HepG2 (cell line): ENCODE results near the gene THRA. TPM values are rescaled to one million over a fixed set of nuclear protein-coding genes. Genes with fewer than 3 reads are reported as not detected.

ENCODE experiments used
- EZH2 ChIP-seq: conservative IDR thresholded peaks from 2 replicates; pipeline ENCODE4 v1.6.1; 2012; ENCODE audit warnings: mild to moderate bottlenecking, low read depth, low read length, moderate library complexity
- GTF2F1 ChIP-seq: fragments of 150-350 bp; IDR thresholded peaks from 2 replicates; pipeline ENCODE4 v1.6.1; 2014; ENCODE audit warnings: low read length
- NONO ChIP-seq, 2 experiments: fragments of 450-650 bp in 1 of 2; sonication (generic) in 1 of 2; formaldehyde crosslinking in 1 of 2; IDR thresholded peaks in 1 of 2; conservative IDR thresholded peaks in 1 of 2; 2 replicates each; pipeline versions ENCODE4 v1.6.1 to v1.8.0; 2017 to 2022; ENCODE audit warnings: mild to moderate bottlenecking in 1 of 2, missing genetic modification reagents in 1 of 2, moderate library complexity in 1 of 2
- NR1H2 ChIP-seq: sonication (generic); formaldehyde crosslinking; IDR thresholded peaks from 2 replicates; pipeline ENCODE4 v1.8.1; 2022; ENCODE audit warnings: low read depth, missing genetic modification reagents, borderline replicate concordance
- PRDM15 ChIP-seq: sonication (generic); formaldehyde crosslinking; IDR thresholded peaks from 2 replicates; pipeline ENCODE4 v1.4.0; 2020; ENCODE audit warnings: missing genetic modification reagents
- YEATS4 ChIP-seq: sonication (generic); formaldehyde crosslinking; IDR thresholded peaks from 2 replicates; pipeline ENCODE4 v1.4.0; 2020; ENCODE audit warnings: missing genetic modification reagents, borderline replicate concordance
- ZBTB7B ChIP-seq: sonication (generic); formaldehyde crosslinking; IDR thresholded peaks from 2 replicates; pipeline ENCODE4 v1.4.0; 2020; ENCODE audit warnings: missing genetic modification reagents
- ZNF205 ChIP-seq: IDR thresholded peaks from 2 replicates; pipeline ENCODE4 v1.6.1; 2018; ENCODE audit warnings: missing biosample characterization, missing genetic modification reagents
- ZNF780A ChIP-seq: sonication (generic); formaldehyde crosslinking; IDR thresholded peaks from 2 replicates; pipeline ENCODE4 v1.8.0; 2022; ENCODE audit warnings: mild to moderate bottlenecking, missing genetic modification reagents, moderate library complexity
- ZNF782 ChIP-seq: sonication (generic); formaldehyde crosslinking; IDR thresholded peaks from 2 replicates; pipeline ENCODE4 v1.4.0; 2020; ENCODE audit warnings: missing genetic modification reagents, mild to moderate bottlenecking, borderline replicate concordance
- polyA plus RNA-seq, 8 experiments: library from polyadenylated mRNA; depleted of rRNA in 3 of 8; stranded (reverse) in 7 of 8; unstranded in 1 of 8; fragments of >200 nt; fragmentation: Illumina TruSeq in 4 of 8; extraction: Trizol in 4 of 8; gene quantifications; 2 replicates each; pipeline versions ENCODE4 v1.2.1 to v1.2.3, GENCODE V29; 2011 to 2016; ENCODE audit warnings: low read depth in 4 of 8, missing spikeins in 1 of 8, mixed read lengths in 1 of 8; ENCODE audit not compliant: insufficient read depth in 1 of 8
- total RNA-seq, 5 experiments: library from RNA; depleted of rRNA; stranded (reverse); fragments of >200 nt; fragmentation: Illumina TruSeq; extraction: Trizol; gene quantifications; 2 replicates each; pipeline ENCODE4 v1.2.3, GENCODE V29; 2016; ENCODE audit warnings: low read depth in 1 of 5
- TF ChIP-seq, protein P1 (sequence below): sonication (generic); formaldehyde crosslinking; IDR thresholded peaks from 2 replicates; pipeline ENCODE4 v1.4.0; 2020; ENCODE audit warnings: missing genetic modification reagents, mild to moderate bottlenecking, borderline replicate concordance
- TF ChIP-seq, protein P2 (sequence below): sonication (generic); formaldehyde crosslinking; IDR thresholded peaks from 2 replicates; pipeline ENCODE4 v1.5.1; 2020; ENCODE audit warnings: missing genetic modification reagents, mild to moderate bottlenecking, borderline replicate concordance
- TF ChIP-seq, protein P3 (sequence below): sonication (generic); formaldehyde crosslinking; IDR thresholded peaks from 2 replicates; pipeline ENCODE4 v1.5.1; 2020; ENCODE audit warnings: mild to moderate bottlenecking, missing genetic modification reagents
- TF ChIP-seq, protein P4 (sequence below): sonication (generic); formaldehyde crosslinking; IDR thresholded peaks from 2 replicates; pipeline ENCODE4 v1.4.0; 2020; ENCODE audit warnings: mild to moderate bottlenecking, missing genetic modification reagents

THRA gene
- total and polyA plus RNA-seq, 2 of the 13 experiments (the other 11 are each of a cell fraction or from before 2014, with no cell fraction given) = 8.0 to 9.9 TPM

GRCh38 chr17:40111221-40112128 lies 48.7 kb downstream of the THRA start (continued):
- TF ChIP-seq NR1H2 = no peak
- no peak for TF ChIP-seq ZNF782
- 0 out of 2 replicates have a peak, but pooled peaks have one; percentile 84 for TF ChIP-seq ZBTB7B
- TF ChIP-seq, protein P1, sequence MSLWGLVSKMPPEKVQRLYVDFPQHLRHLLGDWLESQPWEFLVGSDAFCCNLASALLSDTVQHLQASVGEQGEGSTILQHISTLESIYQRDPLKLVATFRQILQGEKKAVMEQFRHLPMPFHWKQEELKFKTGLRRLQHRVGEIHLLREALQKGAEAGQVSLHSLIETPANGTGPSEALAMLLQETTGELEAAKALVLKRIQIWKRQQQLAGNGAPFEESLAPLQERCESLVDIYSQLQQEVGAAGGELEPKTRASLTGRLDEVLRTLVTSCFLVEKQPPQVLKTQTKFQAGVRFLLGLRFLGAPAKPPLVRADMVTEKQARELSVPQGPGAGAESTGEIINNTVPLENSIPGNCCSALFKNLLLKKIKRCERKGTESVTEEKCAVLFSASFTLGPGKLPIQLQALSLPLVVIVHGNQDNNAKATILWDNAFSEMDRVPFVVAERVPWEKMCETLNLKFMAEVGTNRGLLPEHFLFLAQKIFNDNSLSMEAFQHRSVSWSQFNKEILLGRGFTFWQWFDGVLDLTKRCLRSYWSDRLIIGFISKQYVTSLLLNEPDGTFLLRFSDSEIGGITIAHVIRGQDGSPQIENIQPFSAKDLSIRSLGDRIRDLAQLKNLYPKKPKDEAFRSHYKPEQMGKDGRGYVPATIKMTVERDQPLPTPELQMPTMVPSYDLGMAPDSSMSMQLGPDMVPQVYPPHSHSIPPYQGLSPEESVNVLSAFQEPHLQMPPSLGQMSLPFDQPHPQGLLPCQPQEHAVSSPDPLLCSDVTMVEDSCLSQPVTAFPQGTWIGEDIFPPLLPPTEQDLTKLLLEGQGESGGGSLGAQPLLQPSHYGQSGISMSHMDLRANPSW (CRISPR knock-in tag) = peak; percentile 87; the same call in 1 of the 2 replicates
- no peak for TF ChIP-seq GTF2F1
- no peak for TF ChIP-seq EZH2
- no peak for TF ChIP-seq PRDM15
- TF ChIP-seq ZNF780A (CRISPR knock-in tag) = no peak
- TF ChIP-seq, protein P2, sequence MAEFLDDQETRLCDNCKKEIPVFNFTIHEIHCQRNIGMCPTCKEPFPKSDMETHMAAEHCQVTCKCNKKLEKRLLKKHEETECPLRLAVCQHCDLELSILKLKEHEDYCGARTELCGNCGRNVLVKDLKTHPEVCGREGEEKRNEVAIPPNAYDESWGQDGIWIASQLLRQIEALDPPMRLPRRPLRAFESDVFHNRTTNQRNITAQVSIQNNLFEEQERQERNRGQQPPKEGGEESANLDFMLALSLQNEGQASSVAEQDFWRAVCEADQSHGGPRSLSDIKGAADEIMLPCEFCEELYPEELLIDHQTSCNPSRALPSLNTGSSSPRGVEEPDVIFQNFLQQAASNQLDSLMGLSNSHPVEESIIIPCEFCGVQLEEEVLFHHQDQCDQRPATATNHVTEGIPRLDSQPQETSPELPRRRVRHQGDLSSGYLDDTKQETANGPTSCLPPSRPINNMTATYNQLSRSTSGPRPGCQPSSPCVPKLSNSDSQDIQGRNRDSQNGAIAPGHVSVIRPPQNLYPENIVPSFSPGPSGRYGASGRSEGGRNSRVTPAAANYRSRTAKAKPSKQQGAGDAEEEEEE (CRISPR knock-in tag) = no peak
- TF ChIP-seq, protein P3, sequence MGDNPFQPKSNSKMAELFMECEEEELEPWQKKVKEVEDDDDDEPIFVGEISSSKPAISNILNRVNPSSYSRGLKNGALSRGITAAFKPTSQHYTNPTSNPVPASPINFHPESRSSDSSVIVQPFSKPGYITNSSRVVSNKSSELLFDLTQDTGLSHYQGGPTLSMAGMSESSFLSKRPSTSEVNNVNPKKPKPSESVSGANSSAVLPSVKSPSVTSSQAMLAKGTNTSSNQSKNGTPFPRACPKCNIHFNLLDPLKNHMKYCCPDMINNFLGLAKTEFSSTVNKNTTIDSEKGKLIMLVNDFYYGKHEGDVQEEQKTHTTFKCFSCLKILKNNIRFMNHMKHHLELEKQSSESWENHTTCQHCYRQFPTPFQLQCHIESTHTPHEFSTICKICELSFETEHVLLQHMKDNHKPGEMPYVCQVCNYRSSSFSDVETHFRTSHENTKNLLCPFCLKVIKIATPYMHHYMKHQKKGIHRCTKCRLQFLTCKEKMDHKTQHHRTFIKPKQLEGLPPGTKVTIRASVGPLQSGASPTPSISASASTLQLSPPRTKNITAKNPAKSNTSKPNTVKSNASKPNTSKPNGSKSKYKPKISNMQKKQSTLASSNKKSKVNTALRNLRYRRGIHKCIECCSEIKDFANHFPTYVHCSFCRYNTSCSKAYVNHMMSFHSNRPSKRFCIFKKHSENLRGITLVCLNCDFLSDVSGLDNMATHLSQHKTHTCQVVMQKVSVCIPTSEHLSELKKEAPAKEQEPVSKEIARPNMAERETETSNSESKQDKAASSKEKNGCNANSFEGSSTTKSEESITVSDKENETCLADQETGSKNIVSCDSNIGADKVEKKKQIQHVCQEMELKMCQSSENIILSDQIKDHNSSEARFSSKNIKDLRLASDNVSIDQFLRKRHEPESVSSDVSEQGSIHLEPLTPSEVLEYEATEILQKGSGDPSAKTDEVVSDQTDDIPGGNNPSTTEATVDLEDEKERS (CRISPR knock-in tag) = 0 out of 2 replicates have a peak, but pooled peaks have one; percentile 23
- TF ChIP-seq, protein P4, sequence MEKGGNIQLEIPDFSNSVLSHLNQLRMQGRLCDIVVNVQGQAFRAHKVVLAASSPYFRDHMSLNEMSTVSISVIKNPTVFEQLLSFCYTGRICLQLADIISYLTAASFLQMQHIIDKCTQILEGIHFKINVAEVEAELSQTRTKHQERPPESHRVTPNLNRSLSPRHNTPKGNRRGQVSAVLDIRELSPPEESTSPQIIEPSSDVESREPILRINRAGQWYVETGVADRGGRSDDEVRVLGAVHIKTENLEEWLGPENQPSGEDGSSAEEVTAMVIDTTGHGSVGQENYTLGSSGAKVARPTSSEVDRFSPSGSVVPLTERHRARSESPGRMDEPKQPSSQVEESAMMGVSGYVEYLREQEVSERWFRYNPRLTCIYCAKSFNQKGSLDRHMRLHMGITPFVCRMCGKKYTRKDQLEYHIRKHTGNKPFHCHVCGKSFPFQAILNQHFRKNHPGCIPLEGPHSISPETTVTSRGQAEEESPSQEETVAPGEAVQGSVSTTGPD (CRISPR knock-in tag) = no peak
- TF ChIP-seq YEATS4 = peak; percentile 38; the same call in 1 of the 2 replicates
- no peak for TF ChIP-seq NONO (IDR thresholded peaks at IDR 0.05)
- no peak for TF ChIP-seq NONO (CRISPR knock-in tag; conservative IDR thresholded peaks at IDR 0.05)
- TF ChIP-seq ZNF205 (CRISPR knock-in tag) = peak; percentile 79; the same call in 1 of the 2 replicates
